ENCODE measurements around the gene PADI1.

DNA sequence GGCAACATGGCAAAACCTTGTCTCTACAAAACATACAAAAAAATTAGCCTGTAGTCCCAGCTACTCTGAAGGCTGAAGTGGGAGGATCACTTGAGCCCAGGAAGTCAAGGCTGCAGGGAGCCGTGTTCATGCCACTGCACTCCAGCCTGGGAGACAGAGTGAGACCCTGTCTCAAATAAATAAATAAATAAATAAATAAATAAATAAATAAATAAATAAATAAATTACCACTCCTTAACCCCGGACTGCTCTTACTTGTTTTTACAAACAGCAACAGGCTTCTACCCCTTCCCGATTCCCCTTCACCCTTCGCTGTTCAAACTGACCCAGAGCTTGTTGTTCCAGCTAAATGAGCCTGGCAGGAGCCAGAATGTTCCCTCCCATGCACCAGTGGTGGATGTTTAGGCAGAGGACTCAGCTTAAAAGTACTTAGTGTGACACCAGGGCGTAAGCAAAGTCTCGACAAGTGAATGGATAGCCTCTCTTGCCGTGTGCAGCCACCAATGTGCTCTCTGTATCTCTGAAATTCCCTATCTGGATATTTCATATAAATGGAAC is 22.5 kb downstream of the PADI1 start:
- TF ChIP-seq POLR2A (IDR thresholded peaks at IDR 0.05) (no peak), POLR2AphosphoS5 (IDR thresholded peaks at IDR 0.05) (no peak)
- TF ChIP-seq, protein P1, sequence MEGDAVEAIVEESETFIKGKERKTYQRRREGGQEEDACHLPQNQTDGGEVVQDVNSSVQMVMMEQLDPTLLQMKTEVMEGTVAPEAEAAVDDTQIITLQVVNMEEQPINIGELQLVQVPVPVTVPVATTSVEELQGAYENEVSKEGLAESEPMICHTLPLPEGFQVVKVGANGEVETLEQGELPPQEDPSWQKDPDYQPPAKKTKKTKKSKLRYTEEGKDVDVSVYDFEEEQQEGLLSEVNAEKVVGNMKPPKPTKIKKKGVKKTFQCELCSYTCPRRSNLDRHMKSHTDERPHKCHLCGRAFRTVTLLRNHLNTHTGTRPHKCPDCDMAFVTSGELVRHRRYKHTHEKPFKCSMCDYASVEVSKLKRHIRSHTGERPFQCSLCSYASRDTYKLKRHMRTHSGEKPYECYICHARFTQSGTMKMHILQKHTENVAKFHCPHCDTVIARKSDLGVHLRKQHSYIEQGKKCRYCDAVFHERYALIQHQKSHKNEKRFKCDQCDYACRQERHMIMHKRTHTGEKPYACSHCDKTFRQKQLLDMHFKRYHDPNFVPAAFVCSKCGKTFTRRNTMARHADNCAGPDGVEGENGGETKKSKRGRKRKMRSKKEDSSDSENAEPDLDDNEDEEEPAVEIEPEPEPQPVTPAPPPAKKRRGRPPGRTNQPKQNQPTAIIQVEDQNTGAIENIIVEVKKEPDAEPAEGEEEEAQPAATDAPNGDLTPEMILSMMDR (IDR thresholded peaks at IDR 0.05), result no peak
